NOMO-1 (cell line): ENCODE measurements around the gene PRKAG2.
A peak's percentile ranks its signal among the peaks of the same experiment; 100 is the strongest.

Experiments used
- DNase-seq, 2 experiments: peaks; one replicate each; lab custom pipeline; 2025; ENCODE audit not compliant: unreplicated experiment in 2 of 2; lab: John Stamatoyannopoulos, UW

PRKAG2 gene

DNA sequence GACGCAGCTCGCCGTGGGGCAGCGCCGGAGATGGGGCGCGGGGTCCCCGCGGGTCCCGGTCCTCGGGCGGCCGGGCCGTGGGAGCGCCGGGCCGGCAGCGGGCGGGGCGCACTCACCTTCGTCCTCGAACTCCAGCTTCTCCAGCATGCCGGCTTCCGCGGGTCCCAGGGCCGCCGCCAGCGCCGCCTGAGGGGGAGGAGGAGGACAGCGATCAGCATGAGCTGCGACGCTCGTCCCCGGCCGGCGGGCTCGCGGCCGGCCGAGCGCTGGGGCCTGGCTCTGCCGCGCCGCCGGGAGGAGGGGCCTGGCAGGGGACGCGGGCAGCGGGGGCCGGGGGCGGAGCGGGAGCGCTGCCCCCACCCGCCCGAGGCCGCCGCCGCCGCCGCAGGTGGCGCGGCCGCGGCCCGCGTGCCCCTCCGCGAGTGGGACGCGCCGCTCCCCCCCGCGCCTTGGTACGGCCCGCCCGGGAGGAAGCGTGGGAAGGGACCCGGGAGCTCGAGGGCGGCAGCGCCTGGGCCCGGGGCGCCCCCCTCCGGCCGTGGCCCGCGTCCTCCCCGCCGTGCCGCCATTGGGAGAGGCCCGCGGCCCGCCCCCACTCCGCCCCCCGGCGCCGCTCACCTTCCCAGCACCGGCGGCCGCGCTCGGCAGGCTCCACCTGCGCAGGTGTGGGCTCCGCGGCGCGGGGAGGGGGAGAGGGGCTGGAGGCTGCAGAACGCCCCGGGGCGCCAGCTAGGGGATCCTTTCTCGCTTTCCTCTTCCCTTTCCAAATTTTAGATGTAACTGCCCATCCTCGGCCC is 244.8 kb downstream of the PRKAG2 start:
- peak; percentile 64 to 65 for DNase-seq

DNA sequence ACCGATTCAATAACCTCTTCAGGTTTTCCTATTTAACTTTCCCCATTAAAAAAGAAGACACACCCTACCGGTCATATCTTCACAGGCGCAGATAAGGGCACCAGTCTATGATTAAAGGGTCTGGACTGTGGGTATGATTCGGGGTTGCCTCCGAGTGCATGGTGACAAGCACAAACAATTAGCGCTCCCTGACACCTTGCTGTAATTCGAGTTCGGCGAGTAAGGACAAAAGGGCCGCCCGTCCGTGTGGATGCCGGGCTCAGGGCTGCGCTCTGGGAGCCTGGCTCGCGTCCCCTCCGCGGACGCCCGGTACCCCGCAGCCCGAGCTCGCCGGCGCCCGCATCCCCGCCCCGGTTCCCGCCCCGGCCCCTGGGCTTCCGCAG is 245.4 kb downstream of the PRKAG2 start:
- peak in 1 of 2 experiments; percentile 4 for DNase-seq

DNA sequence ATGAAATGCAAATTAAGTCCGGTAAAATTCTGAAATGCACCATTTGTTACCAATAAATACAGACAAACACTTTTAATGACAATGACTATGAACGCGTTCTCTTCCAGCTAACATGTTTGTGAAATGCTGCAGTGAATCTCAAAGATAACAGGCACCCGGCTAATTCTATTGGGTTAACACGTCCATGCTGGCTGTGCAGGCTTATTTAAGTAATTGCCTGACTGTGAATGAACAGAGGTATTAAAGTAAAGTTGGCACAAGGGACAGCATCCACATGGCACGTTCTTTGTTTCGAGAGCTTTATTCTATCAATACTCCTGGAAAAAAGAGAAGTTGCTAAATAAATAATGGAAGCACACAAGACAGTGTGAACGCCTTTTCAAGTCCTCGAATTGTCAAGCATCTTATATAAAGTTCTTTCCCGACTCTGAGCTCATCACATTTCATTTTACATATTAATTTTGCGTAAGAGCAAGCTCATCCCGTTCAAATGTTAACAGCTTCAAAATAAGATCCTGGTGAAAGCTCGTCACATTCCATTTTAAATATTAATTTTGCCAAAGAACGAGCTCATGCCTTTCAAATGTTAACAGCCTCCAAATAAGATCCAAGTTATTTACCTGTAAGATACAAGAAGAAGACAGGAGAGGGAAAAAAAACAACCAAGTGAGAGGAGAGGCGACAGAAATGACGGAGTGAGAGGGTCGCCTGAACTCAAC is 245.9 kb downstream of the PRKAG2 start:
- DNase-seq, result no peak

- no peak for DNase-seq
These were observed 246.6 kb downstream of the PRKAG2 start for GRCh38 chr7:151630358-151630757.

- DNase-seq, result no peak
These were observed 247.1 kb downstream of the PRKAG2 start for GRCh38 chr7:151629713-151630272.

GRCh38 chr7:151628846-151629604 is 247.9 kb downstream of the PRKAG2 start:
- no peak for DNase-seq

- no peak for DNase-seq
These were observed 250.3 kb downstream of the PRKAG2 start for GRCh38 chr7:151626422-151627115.

DNA sequence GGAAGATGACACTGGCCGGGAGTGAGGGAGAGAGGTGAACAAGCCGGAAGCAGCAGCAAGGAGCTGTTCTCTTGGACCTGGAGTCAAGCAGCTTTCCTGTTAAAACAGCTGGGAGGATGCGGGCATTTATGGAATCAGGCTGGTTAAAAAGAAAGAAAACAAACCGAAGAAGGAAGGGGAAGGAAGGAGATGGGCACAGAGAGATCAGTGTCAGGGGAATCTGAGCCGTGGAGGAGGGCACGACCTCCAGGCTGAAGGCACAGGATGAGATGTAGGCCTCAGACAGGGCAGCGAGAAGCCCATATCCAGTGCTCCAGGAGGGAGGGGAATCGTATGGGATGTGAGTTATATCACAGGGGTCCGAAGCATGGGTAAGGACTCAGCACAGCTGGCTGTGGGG is 251.3 kb downstream of the PRKAG2 start:
- DNase-seq, result no peak

GRCh38 chr7:151624246-151624928 is 252.5 kb downstream of the PRKAG2 start:
- DNase-seq, result no peak

GRCh38 chr7:151623766-151624165 is 253.1 kb downstream of the PRKAG2 start:
- DNase-seq, result no peak

DNA sequence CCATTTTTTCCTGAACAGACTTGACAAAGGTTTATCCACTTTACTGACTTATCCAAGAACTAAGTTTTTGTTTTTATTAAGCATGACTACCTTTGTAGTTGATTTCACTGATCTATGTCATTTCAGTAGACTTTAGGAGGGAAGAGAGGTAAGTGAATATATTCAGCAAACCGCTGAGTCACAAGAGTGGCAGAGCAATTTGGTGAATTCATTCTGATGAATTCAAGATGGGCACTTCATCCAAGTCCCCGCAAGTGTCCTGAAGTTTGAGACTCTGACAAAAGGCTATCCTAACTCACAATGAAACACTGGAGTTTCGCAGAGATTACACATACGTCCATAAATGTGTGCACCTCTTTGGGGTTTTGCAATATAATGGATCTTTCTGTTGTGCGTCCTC is 255.0 kb downstream of the PRKAG2 start:
- DNase-seq, result no peak

DNA sequence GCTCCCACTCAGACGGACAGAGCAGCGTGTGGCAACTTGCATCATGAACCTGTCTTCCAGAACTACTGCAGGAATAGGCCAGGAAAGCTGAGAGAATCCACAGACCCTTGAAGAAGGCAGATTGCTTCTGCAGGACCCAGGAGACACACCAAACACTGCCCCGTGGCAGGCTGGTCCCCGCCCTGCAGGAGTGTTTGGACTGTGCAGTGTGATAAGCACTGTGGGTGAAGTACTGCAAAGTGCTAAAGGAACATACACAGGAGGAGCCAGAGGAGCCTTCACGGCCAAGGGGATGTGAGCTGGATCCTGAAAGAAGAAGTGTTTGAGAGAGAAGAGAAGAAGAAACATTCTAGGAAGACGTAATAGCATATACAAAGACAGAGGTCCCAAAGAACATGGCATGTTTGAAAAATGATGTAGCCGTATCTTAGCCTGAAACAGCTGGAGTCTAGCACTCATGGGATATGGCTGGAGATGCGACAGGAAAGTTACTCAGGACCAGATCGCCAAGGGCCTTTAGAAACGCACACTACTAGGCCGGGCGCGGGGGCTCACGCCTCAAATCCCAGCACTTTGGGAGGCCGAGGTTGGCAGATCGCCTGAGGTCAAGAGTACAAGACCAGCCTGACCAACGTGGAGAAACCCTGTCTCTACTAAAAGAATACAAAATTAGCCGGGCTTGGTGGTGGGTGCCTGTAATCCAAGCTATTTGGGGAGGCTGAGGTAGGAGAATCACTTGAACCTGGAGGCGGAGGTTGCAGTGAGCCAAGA is 260.3 kb downstream of the PRKAG2 start:
- no peak for DNase-seq

DNA sequence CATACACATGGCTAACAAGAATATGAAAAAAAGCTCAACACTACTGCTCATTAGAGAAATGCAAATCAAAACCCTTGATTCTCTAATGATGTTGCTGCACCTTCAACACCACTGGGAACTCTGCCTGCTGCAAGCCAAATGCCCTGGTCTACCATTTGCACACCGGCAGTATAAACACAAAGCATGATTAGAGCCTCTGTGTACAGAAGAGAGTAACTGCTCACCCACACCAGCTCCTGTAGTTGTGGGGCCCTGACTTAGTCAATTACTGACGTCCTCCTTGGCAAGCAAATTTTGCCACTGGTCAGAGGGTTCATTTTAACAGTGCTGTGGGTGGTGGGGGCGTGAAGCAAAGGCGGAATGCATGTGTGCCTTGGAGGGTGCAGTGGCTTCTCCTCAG is 261.1 kb downstream of the PRKAG2 start:
- no peak for DNase-seq

DNA sequence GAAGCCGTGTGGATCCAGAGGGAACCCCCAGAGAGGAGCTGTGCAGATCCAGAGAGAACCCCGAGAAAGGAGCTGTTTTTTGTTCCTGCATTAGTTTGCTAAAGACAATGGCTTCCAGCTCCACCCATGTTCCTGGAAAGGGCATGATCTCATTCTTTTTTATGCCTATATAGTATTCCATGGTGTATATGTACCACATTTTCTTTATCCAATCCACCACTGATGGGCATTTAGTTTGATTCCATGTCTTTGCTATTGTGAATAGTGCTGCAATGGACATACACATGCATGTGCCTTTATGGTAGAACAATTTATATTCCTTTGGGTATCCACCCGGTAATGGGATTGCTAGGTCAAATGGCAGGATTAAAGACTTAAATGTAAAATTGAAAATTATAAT is 261.9 kb downstream of the PRKAG2 start:
- DNase-seq, result no peak

DNA sequence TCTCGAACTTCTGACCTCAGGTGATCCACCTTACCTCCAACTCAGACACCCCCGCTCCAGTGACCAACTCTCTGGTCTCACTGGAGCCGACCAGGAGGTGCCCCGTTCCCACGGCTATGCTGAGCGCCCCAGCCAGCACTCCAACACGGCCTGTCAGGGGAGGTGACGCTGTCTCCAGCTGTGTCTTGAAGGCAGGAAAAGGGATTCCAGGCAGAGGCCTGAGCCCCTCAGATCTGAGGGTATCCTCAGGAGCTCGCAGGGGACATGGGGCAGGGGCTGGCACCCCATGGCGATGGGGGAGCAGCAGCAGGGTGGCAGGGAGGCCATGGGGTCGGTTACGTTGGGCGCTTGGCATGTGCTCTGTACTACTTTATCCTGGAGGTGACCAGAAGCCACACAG is 262.9 kb downstream of the PRKAG2 start:
- no peak for DNase-seq

- DNase-seq, result no peak
These were observed 265.0 kb downstream of the PRKAG2 start for GRCh38 chr7:151611878-151612277.

GRCh38 chr7:151611041-151611440 is 265.9 kb downstream of the PRKAG2 start:
- no peak for DNase-seq

GRCh38 chr7:151608031-151608551 is 268.8 kb downstream of the PRKAG2 start:
- no peak for DNase-seq

DNA sequence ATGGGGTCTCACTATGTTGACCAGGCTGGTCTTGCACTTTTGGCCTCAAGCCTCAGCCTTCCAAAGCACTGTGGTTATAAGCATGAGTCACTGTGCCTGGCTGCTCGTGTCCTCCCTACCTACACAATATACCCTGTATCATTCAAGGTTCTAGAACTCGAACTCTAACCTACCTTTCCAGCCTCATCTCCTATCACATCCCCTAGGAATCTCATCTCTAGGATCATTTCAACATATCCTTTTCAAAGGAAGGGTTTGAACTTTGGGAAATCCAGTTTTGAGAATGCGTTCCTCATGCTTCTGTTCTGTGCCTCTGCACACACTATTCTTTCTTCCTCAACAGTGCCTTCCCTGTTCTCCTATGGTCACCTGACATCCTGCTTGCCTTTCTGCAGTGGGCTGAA is 269.4 kb downstream of the PRKAG2 start:
- DNase-seq, result no peak
